Astrocyte (in vitro differentiated cells and primary cell): ENCODE results near the gene ITGA1. TPM values are rescaled to one million over a fixed set of nuclear protein-coding genes. Genes with fewer than 3 reads are reported as not detected.

Experiments used
- DNase-seq: peaks from one replicate; pipeline ENCODE4 v3.0.0-alpha.2; 2010; ENCODE audit warnings: low read depth
- FAIRE-seq: peaks from 2 replicates; lab custom pipeline; 2011; peaks lifted over from hg19 to GRCh38; lab: Jason Lieb, UNC
- H2AFZ ChIP-seq: 2 replicates; pipeline ENCODE4 v1.6.0; 2012; ENCODE audit warnings: low read depth, low read length, inconsistent platforms
- H3K27ac ChIP-seq: 2 replicates; pipeline ENCODE4 v1.5.1; 2011; ENCODE audit warnings: low read depth, low read length, inconsistent platforms
- H3K27me3 ChIP-seq: 2 replicates; pipeline ENCODE4 v1.6.0; 2011; ENCODE audit warnings: low read length, inconsistent platforms; ENCODE audit not compliant: insufficient read depth
- H3K36me3 ChIP-seq: 2 replicates; pipeline ENCODE4 v1.5.1; 2011; ENCODE audit warnings: low read length, inconsistent platforms; ENCODE audit not compliant: insufficient read depth
- H3K4me1 ChIP-seq: 2 replicates; pipeline ENCODE4 v1.5.1; 2011; ENCODE audit warnings: low read length, inconsistent platforms; ENCODE audit not compliant: insufficient read depth
- H3K4me2 ChIP-seq: 2 replicates; pipeline ENCODE4 v1.6.0; 2012; ENCODE audit warnings: low read length, inconsistent platforms
- H3K4me3 ChIP-seq: 2 replicates; pipeline ENCODE4 v1.5.1; 2011; ENCODE audit warnings: low read depth, mild to moderate bottlenecking, low read length, inconsistent platforms; ENCODE audit not compliant: insufficient read depth
- H3K79me2 ChIP-seq: 2 replicates; pipeline ENCODE4 v1.6.0; 2012; ENCODE audit warnings: mild to moderate bottlenecking, low read length, inconsistent platforms; ENCODE audit not compliant: insufficient read depth
- H3K9ac ChIP-seq: 2 replicates; pipeline ENCODE4 v1.6.0; 2012; ENCODE audit warnings: mild to moderate bottlenecking, low read length, inconsistent platforms
- H3K9me3 ChIP-seq: 2 replicates; pipeline ENCODE4 v1.5.1; 2012; ENCODE audit warnings: low read depth, mild to moderate bottlenecking, low read length, inconsistent platforms; ENCODE audit not compliant: insufficient read depth
- H4K20me1 ChIP-seq: 2 replicates; pipeline ENCODE4 v1.6.0; 2012; ENCODE audit warnings: low read length, inconsistent platforms; ENCODE audit not compliant: insufficient read depth
- H3K27ac Mint-ChIP-seq: one replicate; pipeline ENCODE4 v1.8.0; 2021; ENCODE audit warnings: mild to moderate bottlenecking, mixed read lengths; ENCODE audit not compliant: unreplicated experiment
- H3K27me3 Mint-ChIP-seq: one replicate; pipeline ENCODE4 v1.8.0; 2021; ENCODE audit warnings: low read depth, mixed read lengths; ENCODE audit not compliant: unreplicated experiment
- H3K36me3 Mint-ChIP-seq: one replicate; pipeline ENCODE4 v1.8.0; 2021; ENCODE audit warnings: low read depth, mixed read lengths; ENCODE audit not compliant: unreplicated experiment
- H3K4me1 Mint-ChIP-seq: one replicate; pipeline ENCODE4 v1.8.0; 2021; ENCODE audit warnings: low read depth, mixed read lengths; ENCODE audit not compliant: unreplicated experiment
- H3K4me3 Mint-ChIP-seq: one replicate; pipeline ENCODE4 v1.8.0; 2021; ENCODE audit warnings: mild to moderate bottlenecking, moderate library complexity, mixed read lengths; ENCODE audit not compliant: unreplicated experiment
- H3K9me3 Mint-ChIP-seq: one replicate; pipeline ENCODE4 v1.8.0; 2021; ENCODE audit warnings: mild to moderate bottlenecking, mixed read lengths; ENCODE audit not compliant: unreplicated experiment
- CTCF ChIP-seq: IDR thresholded peaks from 2 replicates; pipeline ENCODE4 v1.5.1; 2011; ENCODE audit warnings: low read depth, mild to moderate bottlenecking, inconsistent platforms, low read length, moderate library complexity; ENCODE audit not compliant: insufficient read depth
- EZH2 ChIP-seq: IDR thresholded peaks from 2 replicates; pipeline ENCODE4 v1.6.1; 2012; ENCODE audit warnings: mild to moderate bottlenecking, low read length, inconsistent platforms; ENCODE audit not compliant: insufficient read depth
- total RNA-seq: library from RNA; stranded (reverse); gene quantifications from 2 replicates; pipeline ENCODE4 v1.2.1, GENCODE V29; 2021

Gene ITGA1
- total RNA-seq, 1 donor from 2014 or later: 73.7 TPM

GRCh38 chr5:52830650-52831049 lies 42.9 kb downstream of the ITGA1 start:
- H3K27me3 ChIP-seq: no peaks in the 10 kb centered on the region
- no peaks in the 10 kb centered on the region for H3K36me3 ChIP-seq
- peaks cover 3% of the 10 kb centered on the region for H3K9me3 ChIP-seq
- H2AFZ ChIP-seq: no peak overlapping the region
- H3K4me3 Mint-ChIP-seq: no peak overlapping the region
- FAIRE-seq (no peak), DNase-seq (no peak)
- no peaks in the 10 kb centered on the region for H4K20me1 ChIP-seq
- no peaks in the 10 kb centered on the region for H3K9me3 Mint-ChIP-seq
- H3K4me1 Mint-ChIP-seq: peaks cover 16% of the 10 kb centered on the region
- no peak overlapping the region for H3K27ac ChIP-seq
- no peaks in the 10 kb centered on the region for H3K79me2 ChIP-seq
- TF ChIP-seq EZH2 (no peak), CTCF (no peak)
- H3K9ac ChIP-seq: no peak overlapping the region
- H3K27ac Mint-ChIP-seq: no peak overlapping the region
- no peak overlapping the region for H3K4me2 ChIP-seq
- H3K4me3 ChIP-seq: no peak overlapping the region
- no peaks in the 10 kb centered on the region for H3K4me1 ChIP-seq
- H3K27me3 Mint-ChIP-seq: no peaks in the 10 kb centered on the region
- H3K36me3 Mint-ChIP-seq: peaks cover 3% of the 10 kb centered on the region

- Mint-ChIP-seq H3K36me3 (peaks cover 3% of the 10 kb centered on the region), H3K4me3 (no peak overlapping the region), H3K4me1 (peaks cover 16% of the 10 kb centered on the region), H3K27me3 (no peaks in the 10 kb centered on the region), H3K9me3 (no peaks in the 10 kb centered on the region), H3K27ac (peak overlapping the region; percentile 75)
- no peaks in the 10 kb centered on the region for H3K36me3 ChIP-seq
- TF ChIP-seq CTCF (no peak), EZH2 (no peak)
- H3K79me2 ChIP-seq: no peaks in the 10 kb centered on the region
- FAIRE-seq (no peak), DNase-seq (no peak)
- H4K20me1 ChIP-seq: no peaks in the 10 kb centered on the region
- no peak overlapping the region for H3K27ac ChIP-seq
- H3K27me3 ChIP-seq: no peaks in the 10 kb centered on the region
- peaks cover 3% of the 10 kb centered on the region for H3K9me3 ChIP-seq
- H3K9ac ChIP-seq: no peak overlapping the region
- H3K4me3 ChIP-seq: no peak overlapping the region
- peaks cover 2% of the 10 kb centered on the region for H3K4me1 ChIP-seq
- H2AFZ ChIP-seq: no peak overlapping the region
- no peak overlapping the region for H3K4me2 ChIP-seq
These were observed 44.2 kb downstream of the ITGA1 start for GRCh38 chr5:52831786-52832511.

- TF ChIP-seq CTCF (no peak), EZH2 (no peak)
- Histone ChIP-seq H3K4me3 (no peak overlapping the region), H3K79me2 (no peaks in the 10 kb centered on the region), H3K27me3 (no peaks in the 10 kb centered on the region), H3K9ac (no peak overlapping the region), H3K4me2 (no peak overlapping the region), H4K20me1 (no peaks in the 10 kb centered on the region), H3K36me3 (no peaks in the 10 kb centered on the region), H3K4me1 (peaks cover 22% of the 10 kb centered on the region), H2AFZ (no peak overlapping the region), H3K27ac (no peak overlapping the region), H3K9me3 (no peaks in the 10 kb centered on the region)
- no peak overlapping the region for H3K27ac Mint-ChIP-seq
- H3K27me3 Mint-ChIP-seq: no peaks in the 10 kb centered on the region
- no peak for DNase-seq
- H3K9me3 Mint-ChIP-seq: no peaks in the 10 kb centered on the region
- H3K36me3 Mint-ChIP-seq: no peaks in the 10 kb centered on the region
- peaks cover 31% of the 10 kb centered on the region for H3K4me1 Mint-ChIP-seq
- no peak overlapping the region for H3K4me3 Mint-ChIP-seq
- FAIRE-seq: no peak
These were observed 46.6 kb downstream of the ITGA1 start for GRCh38 chr5:52834320-52834719.
